Measurements from ENCODE around the gene TSPAN31. TPM values are rescaled to one million over a fixed set of nuclear protein-coding genes. Genes with fewer than 3 reads are reported as not detected.
A peak's percentile ranks its signal among the peaks of the same experiment; 100 is the strongest.

TSPAN31 gene
- total and polyA plus RNA-seq, 9 of the 15 experiments (the other 6 are each of a cell fraction or from before 2014, with no cell fraction given), result 11.3 to 26.4 (median 14.3) TPM

DNA sequence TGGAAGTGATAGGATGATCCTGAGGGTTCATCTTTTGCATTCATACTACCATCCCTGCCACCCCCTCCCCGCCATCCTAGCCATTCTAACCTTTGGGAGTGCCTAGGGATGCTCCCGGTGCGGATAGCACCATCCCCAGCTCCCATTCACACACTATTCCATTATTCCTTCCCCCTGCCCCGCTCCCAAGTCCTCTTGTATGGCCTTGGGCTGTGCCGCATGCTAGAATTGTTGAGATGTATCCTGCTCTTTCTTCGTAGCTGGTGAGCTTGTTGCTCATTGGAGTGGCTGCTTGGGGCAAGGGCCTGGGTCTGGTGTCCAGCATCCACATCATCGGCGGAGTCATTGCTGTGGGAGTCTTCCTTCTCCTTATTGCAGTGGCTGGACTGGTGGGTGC, 644 bp downstream of the TSPAN31 start (continued):
- TF ChIP-seq, protein P1, sequence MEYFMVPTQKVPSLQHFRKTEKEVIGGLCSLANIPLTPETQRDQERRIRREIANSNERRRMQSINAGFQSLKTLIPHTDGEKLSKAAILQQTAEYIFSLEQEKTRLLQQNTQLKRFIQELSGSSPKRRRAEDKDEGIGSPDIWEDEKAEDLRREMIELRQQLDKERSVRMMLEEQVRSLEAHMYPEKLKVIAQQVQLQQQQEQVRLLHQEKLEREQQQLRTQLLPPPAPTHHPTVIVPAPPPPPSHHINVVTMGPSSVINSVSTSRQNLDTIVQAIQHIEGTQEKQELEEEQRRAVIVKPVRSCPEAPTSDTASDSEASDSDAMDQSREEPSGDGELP (CRISPR knock-in tag; IDR thresholded peaks at IDR 0.05; ENCODE audit: borderline replicate concordance), result no peak
- TF ChIP-seq KLF10 (CRISPR knock-in tag; IDR thresholded peaks at IDR 0.05) (0 out of 2 replicates have a peak, but pooled peaks have one; percentile 0), ATF7 (IDR thresholded peaks at IDR 0.05) (no peak), UBTF (IDR thresholded peaks at IDR 0.05; ENCODE audit: borderline replicate concordance in 1 of 2, low read depth in 2 of 2, low read length in 2 of 2) (no peak), CHD4 (IDR thresholded peaks at IDR 0.05; ENCODE audit: insufficient read depth, insufficient replicate concordance, low read depth, low read length, poor library complexity, severe bottlenecking) (no peak), CTBP1 (IDR thresholded peaks at IDR 0.05; ENCODE audit: borderline replicate concordance) (no peak), RBFOX2 (IDR thresholded peaks at IDR 0.05; ENCODE audit: low read depth, low read length) (0 out of 2 replicates have a peak, but pooled peaks have one; percentile 17), BRF2 (IDR thresholded peaks at IDR 0.05; ENCODE audit: borderline replicate concordance, insufficient read depth, insufficient read length) (no peak), TEAD4 (IDR thresholded peaks at IDR 0.05; ENCODE audit: low read length) (peak; percentile 9; the same call in 1 of the 2 replicates), TEAD4 (CRISPR knock-in tag; IDR thresholded peaks at IDR 0.05; ENCODE audit: borderline replicate concordance) (no peak), ZNF3 (CRISPR knock-in tag; IDR thresholded peaks at IDR 0.05) (no peak), POLR2B (IDR thresholded peaks at IDR 0.05; ENCODE audit: low read depth, partially characterized antibody) (peak; percentile 9), FOXK1 (CRISPR knock-in tag; IDR thresholded peaks at IDR 0.05; ENCODE audit: borderline replicate concordance) (0 out of 2 replicates have a peak, but pooled peaks have one; percentile 24), HMG20A (CRISPR knock-in tag; conservative IDR thresholded peaks at IDR 0.05) (no peak), SMAD4 (CRISPR knock-in tag; conservative IDR thresholded peaks at IDR 0.05) (0 out of 2 replicates have a peak, but pooled peaks have one; percentile 10), HOXB6 (CRISPR knock-in tag; IDR thresholded peaks at IDR 0.05; ENCODE audit: borderline replicate concordance) (no peak)
- TF ChIP-seq, protein P2, sequence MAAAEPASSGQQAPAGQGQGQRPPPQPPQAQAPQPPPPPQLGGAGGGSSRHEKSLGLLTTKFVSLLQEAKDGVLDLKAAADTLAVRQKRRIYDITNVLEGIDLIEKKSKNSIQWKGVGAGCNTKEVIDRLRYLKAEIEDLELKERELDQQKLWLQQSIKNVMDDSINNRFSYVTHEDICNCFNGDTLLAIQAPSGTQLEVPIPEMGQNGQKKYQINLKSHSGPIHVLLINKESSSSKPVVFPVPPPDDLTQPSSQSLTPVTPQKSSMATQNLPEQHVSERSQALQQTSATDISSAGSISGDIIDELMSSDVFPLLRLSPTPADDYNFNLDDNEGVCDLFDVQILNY (CRISPR knock-in tag; IDR thresholded peaks at IDR 0.05), result no peak
- TF ChIP-seq, protein P3, sequence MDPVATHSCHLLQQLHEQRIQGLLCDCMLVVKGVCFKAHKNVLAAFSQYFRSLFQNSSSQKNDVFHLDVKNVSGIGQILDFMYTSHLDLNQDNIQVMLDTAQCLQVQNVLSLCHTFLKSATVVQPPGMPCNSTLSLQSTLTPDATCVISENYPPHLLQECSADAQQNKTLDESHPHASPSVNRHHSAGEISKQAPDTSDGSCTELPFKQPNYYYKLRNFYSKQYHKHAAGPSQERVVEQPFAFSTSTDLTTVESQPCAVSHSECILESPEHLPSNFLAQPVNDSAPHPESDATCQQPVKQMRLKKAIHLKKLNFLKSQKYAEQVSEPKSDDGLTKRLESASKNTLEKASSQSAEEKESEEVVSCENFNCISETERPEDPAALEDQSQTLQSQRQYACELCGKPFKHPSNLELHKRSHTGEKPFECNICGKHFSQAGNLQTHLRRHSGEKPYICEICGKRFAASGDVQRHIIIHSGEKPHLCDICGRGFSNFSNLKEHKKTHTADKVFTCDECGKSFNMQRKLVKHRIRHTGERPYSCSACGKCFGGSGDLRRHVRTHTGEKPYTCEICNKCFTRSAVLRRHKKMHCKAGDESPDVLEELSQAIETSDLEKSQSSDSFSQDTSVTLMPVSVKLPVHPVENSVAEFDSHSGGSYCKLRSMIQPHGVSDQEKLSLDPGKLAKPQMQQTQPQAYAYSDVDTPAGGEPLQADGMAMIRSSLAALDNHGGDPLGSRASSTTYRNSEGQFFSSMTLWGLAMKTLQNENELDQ (CRISPR knock-in tag; IDR thresholded peaks at IDR 0.05; ENCODE audit: borderline replicate concordance), result 0 out of 2 replicates have a peak, but pooled peaks have one; percentile 43

All from K562 (cell line).